PFSK-1 (cell line): ENCODE measurements around the gene MCM3AP.

Experiments used
- FOXP2 ChIP-seq: optimal IDR thresholded peaks from 2 replicates; pipeline ENCODE3; 2011; ENCODE audit warnings: borderline replicate concordance, control low read depth, inconsistent platforms; ENCODE audit not compliant: insufficient read depth; ENCODE audit errors: extremely low read length, extremely low read depth
- POLR2AphosphoS5 ChIP-seq: IDR thresholded peaks from 2 replicates; pipeline ENCODE4 v1.6.1; 2012; ENCODE audit warnings: low read depth, mild to moderate bottlenecking, control low read depth, low read length, moderate library complexity
- SIN3A ChIP-seq: IDR thresholded peaks from 2 replicates; pipeline ENCODE4 v1.6.1; 2012; ENCODE audit warnings: mild to moderate bottlenecking, low read length, moderate library complexity, borderline replicate concordance; ENCODE audit not compliant: insufficient read depth
- TAF1 ChIP-seq: IDR thresholded peaks from 2 replicates; pipeline ENCODE4 v1.6.1; 2012; ENCODE audit warnings: low read length, control low read depth, borderline replicate concordance; ENCODE audit not compliant: insufficient read depth
- TF ChIP-seq, protein P1 (sequence below), 2 experiments: IDR thresholded peaks; 2 replicates each; pipeline versions ENCODE4 v1.6.1 to v1.8.0; 2011 to 2012; ENCODE audit warnings: low read depth in 2 of 2, low read length in 2 of 2, control low read depth in 1 of 2, inconsistent platforms in 1 of 2, mild to moderate bottlenecking in 1 of 2, moderate library complexity in 1 of 2; ENCODE audit not compliant: insufficient read depth in 1 of 2

Gene MCM3AP

DNA sequence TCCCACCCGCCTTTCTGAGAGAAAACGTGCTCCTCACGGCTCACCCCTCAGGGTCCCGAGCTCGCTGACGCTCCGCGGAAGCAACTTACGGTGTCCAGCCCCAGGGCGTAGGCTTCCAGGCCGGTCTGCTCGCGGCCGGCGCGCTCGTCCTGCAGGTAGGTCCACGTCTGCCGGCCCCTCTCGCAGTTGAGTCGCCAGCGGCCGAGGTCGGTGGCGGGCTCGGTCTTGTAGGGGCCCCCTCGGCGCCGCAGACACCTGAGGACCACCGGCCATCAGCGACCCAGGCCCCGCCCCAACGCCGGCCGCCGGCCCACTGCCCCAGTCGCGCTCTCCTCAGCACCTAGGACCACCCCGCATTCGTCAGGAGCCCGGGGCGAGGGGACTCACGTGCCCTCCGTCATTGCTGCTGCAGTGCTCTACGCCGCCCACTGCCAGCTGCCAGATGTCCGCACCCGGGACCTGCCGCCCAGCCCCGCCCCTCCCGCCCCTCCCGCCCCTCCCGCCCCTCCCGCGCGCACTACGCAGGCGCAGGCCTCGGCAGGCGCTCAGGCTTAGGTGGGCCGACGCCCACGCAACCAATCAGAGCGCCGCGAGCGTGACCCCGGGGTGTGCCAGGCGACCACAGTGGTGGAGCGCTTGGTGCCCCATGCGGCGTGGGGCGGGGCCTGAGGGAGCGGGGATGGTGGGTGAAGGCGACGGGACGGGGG, 56.9 kb downstream of the MCM3AP start, which contains the start of gene LSS:
Gene LSS, minus strand, starts transcription at position 430 of the 707 bp plus-strand sequence. Its CDS starts 29 bp downstream, at position 401.
- TF ChIP-seq SIN3A (peak; percentile 84; the same call in 1 of the 2 replicates), FOXP2 (peak; percentile 81), POLR2AphosphoS5 (no peak; the same call in 1 of the 2 replicates), TAF1 (no peak)

DNA sequence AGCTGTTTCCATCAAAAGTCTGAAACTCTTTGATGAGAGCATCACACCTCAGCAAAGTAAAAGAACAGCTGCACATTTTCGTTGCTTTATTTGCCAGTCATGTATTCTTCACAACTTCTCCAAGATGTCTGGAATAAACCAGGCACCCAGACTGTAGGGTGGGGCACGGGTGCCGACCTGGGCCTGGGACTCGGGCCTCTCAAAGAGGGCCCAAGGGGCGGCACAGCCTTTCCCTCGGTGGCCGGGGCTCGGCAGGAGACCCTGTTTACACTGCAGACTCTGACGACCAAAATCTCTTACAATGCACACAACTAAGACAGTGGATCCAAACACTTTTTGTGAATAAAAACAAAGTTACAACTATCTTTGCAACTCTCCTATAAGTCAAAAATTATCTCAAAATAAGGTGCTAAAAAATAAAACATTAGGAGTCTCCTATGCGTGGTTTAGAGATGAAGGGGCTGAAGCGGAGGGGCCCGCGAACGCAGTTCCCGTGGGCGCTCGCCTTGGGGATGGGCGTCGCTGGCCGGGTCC, 57.5 kb downstream of the MCM3AP start:
- TF ChIP-seq FOXP2: no peak
- no peak for TF ChIP-seq TAF1
- TF ChIP-seq POLR2AphosphoS5: no peak
- TF ChIP-seq SIN3A: no peak

DNA sequence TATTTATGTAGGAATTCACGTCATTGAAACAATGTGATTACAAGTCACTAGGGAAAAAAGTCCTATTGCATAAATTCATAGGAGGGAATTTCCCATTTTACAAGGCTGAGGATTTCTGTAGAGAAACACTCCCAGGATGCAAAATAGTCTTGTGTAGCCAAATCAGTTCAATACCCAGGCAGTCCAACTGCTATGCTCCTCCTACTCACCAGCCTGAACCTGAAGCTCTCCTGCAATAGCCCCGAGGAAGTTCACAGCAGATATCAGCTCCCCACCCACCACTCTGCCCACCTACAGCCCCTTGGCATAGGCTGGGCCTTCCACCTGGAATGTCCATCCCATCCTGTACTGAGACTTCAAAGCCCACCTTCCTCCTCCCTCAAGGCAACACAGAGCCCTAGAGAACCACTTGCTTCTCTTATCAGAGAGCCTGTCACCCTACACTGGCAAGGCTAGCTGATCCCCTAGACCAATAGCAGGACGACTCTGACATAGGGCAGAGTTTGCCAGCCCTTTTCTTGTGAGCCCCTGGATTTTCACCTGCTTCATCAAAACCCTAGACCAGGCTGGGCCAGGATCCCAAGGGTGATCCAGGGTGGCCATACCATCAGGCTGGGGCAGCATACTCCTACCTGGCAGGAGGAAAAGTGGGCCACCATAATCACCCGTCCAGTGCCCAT, 58.4 kb downstream of the MCM3AP start:
- TF ChIP-seq, protein P1, sequence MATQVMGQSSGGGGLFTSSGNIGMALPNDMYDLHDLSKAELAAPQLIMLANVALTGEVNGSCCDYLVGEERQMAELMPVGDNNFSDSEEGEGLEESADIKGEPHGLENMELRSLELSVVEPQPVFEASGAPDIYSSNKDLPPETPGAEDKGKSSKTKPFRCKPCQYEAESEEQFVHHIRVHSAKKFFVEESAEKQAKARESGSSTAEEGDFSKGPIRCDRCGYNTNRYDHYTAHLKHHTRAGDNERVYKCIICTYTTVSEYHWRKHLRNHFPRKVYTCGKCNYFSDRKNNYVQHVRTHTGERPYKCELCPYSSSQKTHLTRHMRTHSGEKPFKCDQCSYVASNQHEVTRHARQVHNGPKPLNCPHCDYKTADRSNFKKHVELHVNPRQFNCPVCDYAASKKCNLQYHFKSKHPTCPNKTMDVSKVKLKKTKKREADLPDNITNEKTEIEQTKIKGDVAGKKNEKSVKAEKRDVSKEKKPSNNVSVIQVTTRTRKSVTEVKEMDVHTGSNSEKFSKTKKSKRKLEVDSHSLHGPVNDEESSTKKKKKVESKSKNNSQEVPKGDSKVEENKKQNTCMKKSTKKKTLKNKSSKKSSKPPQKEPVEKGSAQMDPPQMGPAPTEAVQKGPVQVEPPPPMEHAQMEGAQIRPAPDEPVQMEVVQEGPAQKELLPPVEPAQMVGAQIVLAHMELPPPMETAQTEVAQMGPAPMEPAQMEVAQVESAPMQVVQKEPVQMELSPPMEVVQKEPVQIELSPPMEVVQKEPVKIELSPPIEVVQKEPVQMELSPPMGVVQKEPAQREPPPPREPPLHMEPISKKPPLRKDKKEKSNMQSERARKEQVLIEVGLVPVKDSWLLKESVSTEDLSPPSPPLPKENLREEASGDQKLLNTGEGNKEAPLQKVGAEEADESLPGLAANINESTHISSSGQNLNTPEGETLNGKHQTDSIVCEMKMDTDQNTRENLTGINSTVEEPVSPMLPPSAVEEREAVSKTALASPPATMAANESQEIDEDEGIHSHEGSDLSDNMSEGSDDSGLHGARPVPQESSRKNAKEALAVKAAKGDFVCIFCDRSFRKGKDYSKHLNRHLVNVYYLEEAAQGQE (IDR thresholded peaks at IDR 0.05; ENCODE audit: insufficient read depth in 1 of 2, low read depth in 2 of 2, low read length in 2 of 2): no peak
- TF ChIP-seq TAF1: no peak
- TF ChIP-seq SIN3A: no peak
- TF ChIP-seq FOXP2: no peak
- TF ChIP-seq POLR2AphosphoS5: no peak

DNA sequence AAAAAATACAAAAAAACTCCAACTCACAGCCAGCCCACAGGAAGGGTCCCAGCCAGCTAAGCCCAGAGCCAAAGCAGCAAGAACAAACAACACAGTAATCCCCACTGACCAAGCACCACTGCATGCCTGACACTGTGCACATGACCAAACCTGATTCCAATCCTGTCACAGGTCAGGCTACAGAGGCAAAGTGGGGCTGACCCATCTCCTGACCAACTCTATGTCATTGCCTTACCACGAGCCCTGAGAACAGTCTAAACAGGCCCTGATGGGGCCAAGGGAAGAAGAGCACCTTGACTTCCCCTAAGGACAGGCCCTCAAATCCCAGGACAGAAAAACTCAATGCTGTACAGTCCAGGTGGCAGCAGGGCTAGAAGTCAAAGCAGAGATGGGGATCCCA, 59.3 kb downstream of the MCM3AP start:
- TF ChIP-seq, protein P1 (IDR thresholded peaks at IDR 0.05; ENCODE audit: insufficient read depth in 1 of 2, low read depth in 2 of 2, low read length in 2 of 2): no peak
- no peak for TF ChIP-seq FOXP2
- no peak for TF ChIP-seq TAF1
- TF ChIP-seq POLR2AphosphoS5: no peak
- TF ChIP-seq SIN3A: no peak

DNA sequence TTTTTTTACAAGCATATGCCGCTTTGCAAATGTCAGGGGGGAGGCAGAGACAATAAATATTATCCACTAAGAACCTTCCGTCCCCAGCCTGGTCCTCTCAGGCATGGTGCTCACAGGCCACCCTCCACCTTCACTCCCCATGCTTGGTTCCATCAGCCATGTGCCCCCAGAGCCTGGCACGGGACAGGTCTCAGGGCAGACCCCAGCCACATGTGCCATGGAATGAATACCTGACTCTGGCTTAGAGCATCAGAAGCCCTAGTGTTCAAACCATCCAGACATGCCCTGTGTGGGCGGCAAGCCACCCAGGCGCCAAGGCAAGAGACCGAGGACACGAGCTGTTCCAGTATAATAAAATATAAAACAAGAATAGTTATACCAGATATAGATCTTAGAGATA, 62.2 kb downstream of the MCM3AP start:
- TF ChIP-seq POLR2AphosphoS5: no peak
- no peak for TF ChIP-seq SIN3A
- no peak for TF ChIP-seq TAF1
- TF ChIP-seq FOXP2: no peak
- TF ChIP-seq, protein P1 (IDR thresholded peaks at IDR 0.05; ENCODE audit: insufficient read depth in 1 of 2, low read depth in 2 of 2, low read length in 2 of 2): no peak

DNA sequence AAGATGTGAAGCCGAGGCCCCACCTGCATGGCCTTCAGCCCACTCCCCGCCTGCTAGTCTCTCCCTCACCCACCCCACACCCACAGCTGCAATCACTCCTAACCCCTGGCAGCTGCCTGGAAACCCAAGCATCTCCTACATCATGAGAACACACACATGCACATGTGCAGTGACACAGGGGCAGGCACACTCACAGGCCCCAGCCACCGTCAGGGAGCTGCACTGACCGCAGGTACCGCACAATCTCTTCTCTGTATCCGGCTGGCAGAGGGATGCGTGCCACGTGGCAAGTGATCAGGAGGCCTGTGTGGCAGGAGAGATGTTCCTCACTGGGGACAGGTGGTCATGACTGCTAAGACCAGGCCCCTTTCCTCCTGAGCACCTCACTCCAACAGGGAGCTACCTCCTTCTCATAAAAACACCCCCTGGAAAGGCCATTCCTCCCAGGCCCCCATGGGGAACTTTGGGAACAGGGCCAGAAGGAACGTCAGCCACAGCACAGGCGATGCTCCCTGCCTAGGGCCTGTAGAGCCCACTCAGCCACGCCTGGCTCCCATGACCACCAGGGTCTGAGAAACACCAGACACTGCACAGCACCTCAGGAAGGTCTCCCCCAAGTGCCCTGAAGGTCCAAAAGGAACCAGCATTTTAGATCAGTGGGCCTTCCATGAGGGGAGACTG, 62.8 kb downstream of the MCM3AP start:
- TF ChIP-seq TAF1 (no peak), POLR2AphosphoS5 (no peak), FOXP2 (no peak), SIN3A (no peak)
- TF ChIP-seq, protein P1 (IDR thresholded peaks at IDR 0.05; ENCODE audit: insufficient read depth in 1 of 2, low read depth in 2 of 2, low read length in 2 of 2): no peak
